Activated CD4-positive, alpha-beta T cell treated with anti-CD3 and anti-CD28 coated beads, Interleukin-2, amount 50 U/mL, for 16 hours (primary cell): ENCODE measurements around the gene RANBP3L.
"Not testable (repeated sequence)": the region's sequence is repeated elsewhere in the genome, so short reads cannot be mapped to it uniquely, and the experiment has no call there.

Source experiments
- DNase-seq: peaks from one replicate; pipeline ENCODE4 v3.0.0-alpha.2; 2020

Gene RANBP3L

GRCh38 chr5:36202521-36202961, 99.2 kb downstream of the RANBP3L start:
- DNase-seq: no peak

GRCh38 chr5:36200513-36200912, 101.2 kb downstream of the RANBP3L start:
- DNase-seq: no peak

GRCh38 chr5:36199620-36200019, 102.1 kb downstream of the RANBP3L start:
- no peak for DNase-seq

- not testable (repeated sequence) for DNase-seq
Measured at GRCh38 chr5:36198783-36199182, 102.9 kb downstream of the RANBP3L start.
